ENCODE measurements around the gene NCL. TPM values are rescaled to one million over a fixed set of nuclear protein-coding genes. Genes with fewer than 3 reads are reported as not detected.
A peak's percentile ranks its signal among the peaks of the same experiment; 100 is the strongest.

The NCL gene
- total and polyA plus RNA-seq, 2 of the 13 experiments (the other 11 are each of a cell fraction or from before 2014, with no cell fraction given) = 105 to 779 TPM

- peak; percentile 76; the same call in 1 of the 2 replicates for TF ChIP-seq TOE1 (CRISPR knock-in tag; IDR thresholded peaks at IDR 0.05)
- TF ChIP-seq RFXAP (CRISPR knock-in tag; IDR thresholded peaks at IDR 0.05; ENCODE audit: borderline replicate concordance) = no peak
- no peak for TF ChIP-seq NFE2 (CRISPR knock-in tag; IDR thresholded peaks at IDR 0.05)
- TF ChIP-seq SOX5 (CRISPR knock-in tag; IDR thresholded peaks at IDR 0.05; ENCODE audit: borderline replicate concordance) = 0 out of 2 replicates have a peak, but pooled peaks have one; percentile 38
- TF ChIP-seq ZNF30 (CRISPR knock-in tag; IDR thresholded peaks at IDR 0.05) = 0 out of 2 replicates have a peak, but pooled peaks have one; percentile 35
- peak; percentile 46; the same call in 1 of the 2 replicates for TF ChIP-seq NCOA2 (CRISPR knock-in tag; IDR thresholded peaks at IDR 0.05)
- TF ChIP-seq SIX4 (CRISPR knock-in tag; IDR thresholded peaks at IDR 0.05) = no peak
- peak; percentile 41; the same call in 1 of the 2 replicates for TF ChIP-seq MAFF (IDR thresholded peaks at IDR 0.05; ENCODE audit: low read depth, low read length)
- 0 out of 2 replicates have a peak, but pooled peaks have one; percentile 63 for TF ChIP-seq FOXO4 (CRISPR knock-in tag; conservative IDR thresholded peaks at IDR 0.05)
- TF ChIP-seq ZNF143 (CRISPR knock-in tag; IDR thresholded peaks at IDR 0.05) = no peak
- TF ChIP-seq ZNF574 (CRISPR knock-in tag; IDR thresholded peaks at IDR 0.05) = 0 out of 2 replicates have a peak, but pooled peaks have one; percentile 21
- TF ChIP-seq MED1 (CRISPR knock-in tag; IDR thresholded peaks at IDR 0.05) = 0 out of 2 replicates have a peak, but pooled peaks have one; percentile 14
- no peak for TF ChIP-seq ATF7-NPFF (CRISPR knock-in tag; IDR thresholded peaks at IDR 0.05; ENCODE audit: low read depth)
- no peak for TF ChIP-seq ZNF251 (CRISPR knock-in tag; IDR thresholded peaks at IDR 0.05)
- peak; percentile 43; the same call in 1 of the 2 replicates for TF ChIP-seq PITX1 (CRISPR knock-in tag; IDR thresholded peaks at IDR 0.05)
- 0 out of 2 replicates have a peak, but pooled peaks have one; percentile 49 for TF ChIP-seq ARNTL (CRISPR knock-in tag; IDR thresholded peaks at IDR 0.05)
- TF ChIP-seq ZMYM3 (CRISPR knock-in tag; IDR thresholded peaks at IDR 0.05) = peak; percentile 48; the same call in 1 of the 2 replicates
- TF ChIP-seq FOXO1 (CRISPR knock-in tag; IDR thresholded peaks at IDR 0.05) = peak; percentile 30; the same call in 1 of the 2 replicates
- no peak for TF ChIP-seq ZNF253 (CRISPR knock-in tag; IDR thresholded peaks at IDR 0.05; ENCODE audit: borderline replicate concordance)
- TF ChIP-seq SSRP1 (CRISPR knock-in tag; IDR thresholded peaks at IDR 0.05) = no peak
- peak; percentile 20; the same call in 1 of the 2 replicates for TF ChIP-seq KDM4B (CRISPR knock-in tag; IDR thresholded peaks at IDR 0.05)
- TF ChIP-seq EP300 (IDR thresholded peaks at IDR 0.05; ENCODE audit: low read depth in 2 of 2, low read length in 2 of 2) = peak in 1 of 2 experiments; percentile 44; a peak in 1 of 4 replicates
- no peak for TF ChIP-seq EP300 (CRISPR knock-in tag; IDR thresholded peaks at IDR 0.05; ENCODE audit: borderline replicate concordance)
- TF ChIP-seq MAX (IDR thresholded peaks at IDR 0.05) = peak; percentile 53
- TF ChIP-seq GATAD2A (CRISPR knock-in tag; IDR thresholded peaks at IDR 0.05) = peak; percentile 81
- TF ChIP-seq TFE3 (CRISPR knock-in tag; IDR thresholded peaks at IDR 0.05) = 0 out of 2 replicates have a peak, but pooled peaks have one; percentile 22
Observed at GRCh38 chr2:231413921-231414476, 50.3 kb downstream of the NCL start (continued).

Data from HepG2 (cell line).